Heart right ventricle (tissue), 16 donors: ENCODE measurements around the gene FREM1. TPM values are rescaled to one million over a fixed set of nuclear protein-coding genes. Genes with fewer than 3 reads are reported as not detected.

Experiments
- ATAC-seq, 8 donors: fragments of 200-7000 bp; cut with Tn5 transposase; one replicate each; pipeline ENCODE4 v1.9.1; 2020; ENCODE audit warnings: mild to moderate bottlenecking in 8 of 8, moderate library complexity in 8 of 8, moderate number of reproducible peaks in 1 of 8
- DNase-seq, 2 donors: peaks; one replicate each; pipeline ENCODE4 v3.0.0-alpha.2; 2020
- H3K27ac ChIP-seq, 10 donors: fragments of 200-600 bp; sonication (generic) in 2 of 10; one replicate each; pipeline versions ENCODE4 v1.5.0 to v1.8.0; 2020 to 2022; ENCODE audit warnings: mild to moderate bottlenecking in 3 of 10
- H3K27me3 ChIP-seq, 7 donors: fragments of 200-600 bp; one replicate each; pipeline ENCODE4 v1.8.0; 2021 to 2022; ENCODE audit warnings: mild to moderate bottlenecking in 2 of 7
- H3K36me3 ChIP-seq, 9 donors: fragments of 200-600 bp; sonication (generic) in 1 of 9; one replicate each; pipeline versions ENCODE4 v1.5.0 to v1.8.0; 2020 to 2022; ENCODE audit warnings: mild to moderate bottlenecking in 2 of 9
- H3K4me1 ChIP-seq, 9 donors: fragments of 200-600 bp; sonication (generic) in 1 of 9; one replicate each; pipeline versions ENCODE4 v1.5.0 to v1.8.0; 2020 to 2022; ENCODE audit warnings: mild to moderate bottlenecking in 4 of 9
- H3K4me3 ChIP-seq, 10 donors: fragments of 200-600 bp; sonication (generic) in 2 of 10; one replicate each; pipeline versions ENCODE4 v1.5.0 to v1.8.0; 2020 to 2022; ENCODE audit warnings: mild to moderate bottlenecking in 7 of 10, moderate library complexity in 2 of 10
- H3K9me3 ChIP-seq, 11 donors: fragments of 200-600 bp in 10 of 11; sonication (generic) in 2 of 11; one replicate each; pipeline versions ENCODE4 v1.5.0 to v1.8.0; 2013 to 2022; ENCODE audit warnings: mild to moderate bottlenecking in 2 of 11, control low read depth in 1 of 11, moderate library complexity in 1 of 11
- CTCF ChIP-seq, 9 donors: fragments of 200-600 bp; sonication (generic) in 2 of 9; IDR thresholded peaks; one replicate each; pipeline versions ENCODE4 v1.5.0 to v1.8.0; 2021 to 2022; ENCODE audit warnings: antibody characterized with exemption in 9 of 9, mild to moderate bottlenecking in 5 of 9, moderate library complexity in 1 of 9
- whole genome bisulfite sequencing, 2 donors: extraction: QIAGEN DNeasy Blood & Tissue Kit; methylation state at CpG; one replicate each; pipeline ENCODE4 v1.1.7; 2013; ENCODE audit warnings: inconsistent platforms in 1 of 2; 5-methylcytosine and 5-hydroxymethylcytosine counted together
- intact Hi-C, 10 donors: fragments of 100-400 bp; cut with DNase I; formaldehyde crosslinking; loops; one replicate each; pipeline versions ENCODE4 v1.11.1 to v1.14.2; 2022
- polyA plus RNA-seq, 2 donors: library from polyadenylated mRNA; stranded (reverse); fragments of 200-250 nt; gene quantifications; one replicate each; pipeline ENCODE4 v1.2.3, GENCODE V29; 2013
- total RNA-seq, 10 donors: library from RNA; stranded (reverse); fragmentation: NEBNext Ultra II Directional in 3 of 10; extraction: Animal tissue kit (Norgen Biotek cat#: 25700) in 3 of 10; gene quantifications; one replicate each; pipeline versions ENCODE4 v1.2.1 to v1.2.4, GENCODE V29; 2021 to 2023
- donor health status: Arrhythmogenic right ventricular cardiomyopathy.
- donor health status: ischemic (EF 13 %, LVEDD 7.1; RV severe dilation, severe dysfunction).
- donor health status: healthy with polysubstance abuse.
- donor health status: DM: no; HTN: yes; CAD: no.
- donor health status: DM: no; HTN: no; CAD: no.
- donor health status: ischemic (EF 25% LVEDD 6.9; RV normal size, moderate dysfunction).
- donor health status: ischemic (EF 25% LVEDD 5.7; RV mildly dilated, moderate dysfunction).
- donor health status: healthy.
- donor health status: DM: yes; HTN: yes; CAD: no.
- donor health status: Ischemic cardiomyopathy.
- donor health status: ischemic (EF 35%, LVEDD 5.7; RV mildly dilated, moderate dysfunction).
- donor health status: nonischemic (EF 11% LVEDD 7.7; RV severe dilation, severe dysfunction).
- donor health status: DM: yes; HTN: yes; CAD: no.
- donor health status: PGD.
- donor health status: ischemic (EF 29% LVEDD 5.4; RV normal size, mild dysfunction).
- donor health status: nonischemic (EF 23%, LVEDD 6.1; RV moderate dilation, normal function).

FREM1 gene
- total and polyA plus RNA-seq, 12 donors, result 0.59 to 5.9 (median 3.1) TPM

GRCh38 chr9:14902561-14902960, 7.7 kb downstream of the FREM1 start:
- Histone ChIP-seq H3K36me3 (no peaks in the 10 kb centered on the region), H3K9me3 (no peaks in the 10 kb centered on the region), H3K4me3 (no peak overlapping the region), H3K27ac (no peak overlapping the region), H3K27me3 (no peaks in the 10 kb centered on the region), H3K4me1 (peaks cover 0 to 20% (median 5%) of the 10 kb centered on the region in 9 donors)
- 85 to 100% methylated on average over 1 of the region's 1 CpG for WGBS, 2 donors
- ATAC-seq (no peak), DNase-seq (no peak)
- intact Hi-C loops, result no loop called here
- TF ChIP-seq CTCF (IDR thresholded peaks at IDR 0.05), result no peak

- peaks cover 0 to 3% (median 0%) of the 10 kb centered on the region in 9 donors for H3K4me1 ChIP-seq
- H3K36me3 ChIP-seq, result no peaks in the 10 kb centered on the region
- H3K27me3 ChIP-seq, result no peaks in the 10 kb centered on the region
- no peak overlapping the region for H3K27ac ChIP-seq
- ATAC-seq (peak in 3 of 8 donors; percentile 39 to 58 (median 50)), DNase-seq (no peak)
- no peak overlapping the region for H3K4me3 ChIP-seq
- H3K9me3 ChIP-seq, result no peaks in the 10 kb centered on the region
- no peak for TF ChIP-seq CTCF (IDR thresholded peaks at IDR 0.05)
- 75 to 86% methylated on average over 4 of the region's 4 CpGs for WGBS, 2 donors
- intact Hi-C loops, result no loop called here
These were observed 10.4 kb downstream of the FREM1 start for GRCh38 chr9:14899815-14900193.

GRCh38 chr9:14899042-14899814, 11.0 kb downstream of the FREM1 start:
- Histone ChIP-seq H3K4me1 (peaks cover 0 to 3% (median 0%) of the 10 kb centered on the region in 9 donors), H3K4me3 (no peak overlapping the region), H3K9me3 (no peaks in the 10 kb centered on the region), H3K27ac (no peak overlapping the region), H3K36me3 (no peaks in the 10 kb centered on the region), H3K27me3 (no peaks in the 10 kb centered on the region)
- DNase-seq, result no peak
- intact Hi-C loops, result no loop called here
- 76 to 80% methylated on average over 6 of the region's 6 CpGs for WGBS, 2 donors
- ATAC-seq, result no peak
- no peak for TF ChIP-seq CTCF (IDR thresholded peaks at IDR 0.05)

GRCh38 chr9:14895806-14896205, 14.4 kb downstream of the FREM1 start:
- ATAC-seq, result no peak

More at GRCh38 chr9:14895806-14896205, 14.4 kb downstream of the FREM1 start:
- Histone ChIP-seq H3K36me3 (no peaks in the 10 kb centered on the region), H3K27ac (no peak overlapping the region), H3K4me1 (peaks cover 0 to 3% (median 0%) of the 10 kb centered on the region in 9 donors), H3K9me3 (no peaks in the 10 kb centered on the region), H3K27me3 (no peaks in the 10 kb centered on the region), H3K4me3 (no peak overlapping the region)
- intact Hi-C loops, result no loop called here
- 74 to 78% methylated on average over 1 of the region's 1 CpG for WGBS, 2 donors
- no peak for DNase-seq
- no peak for TF ChIP-seq CTCF (IDR thresholded peaks at IDR 0.05)
